HCT116 (cell line): ENCODE results near the gene CBX3. TPM values are rescaled to one million over a fixed set of nuclear protein-coding genes. Genes with fewer than 3 reads are reported as not detected.

Source experiments
- ATAC-seq: fragments of 200-7000 bp; cut with Tn5 transposase; 2 replicates; pipeline ENCODE4 v1.9.1; 2020; ENCODE audit warnings: mild to moderate bottlenecking, moderate library complexity
- BruUV-seq: library from RNA; stranded (reverse); fragments of 400-500 nt; replicated peaks from 2 replicates; lab custom pipeline; 2021; lab: Mats Ljungman, UMichigan
- CTCF ChIA-PET: fragments of 300-600 bp; sonication (Branson Sonifier 250); formaldehyde crosslinking; loops from one replicate; lab custom pipeline; 2021; ENCODE audit warnings: antibody characterized with exemption; lab: Charles Lee
- POLR2A ChIA-PET: fragments of 300-600, 350-600 bp; sonication (Branson Sonifier 250); formaldehyde crosslinking; loops from one replicate; lab custom pipeline; 2021; ENCODE audit warnings: antibody characterized with exemption; lab: Charles Lee
- RAD21 ChIA-PET, 2 experiments: fragments of 300-600 bp; sonication (Branson Sonifier 250); formaldehyde crosslinking; loops; one replicate each; lab custom pipeline; 2023; ENCODE audit warnings: low total read pairs in 2 of 2; ENCODE audit not compliant: uncharacterized antibody in 2 of 2, unreplicated experiment in 2 of 2, low non-redundant PET in 1 of 2; lab: Charles Lee
- DNase-seq: peaks from one replicate; pipeline ENCODE4 v3.0.0-alpha.2; 2010; ENCODE audit warnings: low read depth, low spot score
- H2AFZ ChIP-seq: fragments of 200-600 bp; shearing (Covaris generic), sonication (generic); 2 replicates; pipeline ENCODE4 v1.6.1; 2017; ENCODE audit warnings: low read depth, mixed run types, mixed read lengths, antibody characterized with exemption, low read length; ENCODE audit not compliant: poor library complexity, severe bottlenecking
- H3K27ac ChIP-seq: 2 replicates; pipeline ENCODE4 v1.5.1; 2012; ENCODE audit warnings: low read depth, low read length
- H3K27me3 ChIP-seq: fragments of 200-600 bp; sonication (generic); 2 replicates; pipeline ENCODE4 v1.6.1; 2016; ENCODE audit warnings: mixed run types, low read length, mixed read lengths; ENCODE audit not compliant: insufficient read depth
- H3K36me3 ChIP-seq, 2 experiments: fragments of 200-500 bp in 1 of 2; fragments of 200-600 bp in 1 of 2; sonication (Bioruptor generic) in 1 of 2; sonication (generic) in 1 of 2; 2 replicates each; pipeline versions ENCODE4 v1.5.1 to v1.6.1; 2014 to 2016; ENCODE audit warnings: low read length in 2 of 2, inconsistent platforms in 1 of 2, mixed read lengths in 1 of 2, mixed run types in 1 of 2; ENCODE audit not compliant: insufficient read depth in 2 of 2, control insufficient read depth in 1 of 2
- H3K4me1 ChIP-seq, 2 experiments: fragments of 200-600 bp in 1 of 2; sonication (generic) in 1 of 2; 2 replicates each; pipeline versions ENCODE4 v1.5.1 to v1.6.1; 2012 to 2017; ENCODE audit warnings: low read length in 2 of 2, inconsistent platforms in 1 of 2, mild to moderate bottlenecking in 1 of 2, mixed read lengths in 1 of 2, mixed run types in 1 of 2, moderate library complexity in 1 of 2; ENCODE audit not compliant: insufficient read depth in 2 of 2, control insufficient read depth in 1 of 2
- H3K4me2 ChIP-seq: fragments of 200-600 bp; sonication (generic); 2 replicates; pipeline ENCODE4 v1.6.1; 2017; ENCODE audit warnings: mixed run types, low read length, mixed read lengths
- H3K4me3 ChIP-seq, 2 experiments: fragments of 200-600 bp in 1 of 2; sonication (generic) in 1 of 2; replicated peaks in 1 of 2; 2 replicates each; pipeline ENCODE4 v1.5.1; 2011 to 2016; ENCODE audit warnings: low read length in 2 of 2, control low read depth in 1 of 2, low read depth in 1 of 2, mild to moderate bottlenecking in 1 of 2, mixed read lengths in 1 of 2, mixed run types in 1 of 2
- H3K79me2 ChIP-seq: fragments of 200-600 bp; sonication (generic); 2 replicates; pipeline ENCODE4 v1.6.1; 2017; ENCODE audit warnings: mild to moderate bottlenecking, mixed run types, low read length, moderate library complexity, mixed read lengths; ENCODE audit not compliant: insufficient read depth
- H3K9ac ChIP-seq: fragments of 200-600 bp; sonication (generic); 2 replicates; pipeline ENCODE4 v1.6.1; 2016; ENCODE audit warnings: low read length, mixed read lengths
- H3K9me2 ChIP-seq: fragments of 200-600 bp; sonication (generic), shearing (Covaris generic); 2 replicates; pipeline ENCODE4 v1.6.1; 2017; ENCODE audit warnings: mixed run types, mild to moderate bottlenecking, moderate library complexity; ENCODE audit not compliant: insufficient read depth
- H3K9me3 ChIP-seq, 2 experiments: fragments of 200-500 bp in 1 of 2; fragments of 200-600 bp in 1 of 2; sonication (Bioruptor generic) in 1 of 2; sonication (generic) in 1 of 2; 2 replicates each; pipeline ENCODE4 v1.6.1; 2014 to 2017; ENCODE audit warnings: low read length in 2 of 2, mixed read lengths in 2 of 2, inconsistent platforms in 1 of 2, low read depth in 1 of 2, mild to moderate bottlenecking in 1 of 2, mixed run types in 1 of 2, moderate library complexity in 1 of 2; ENCODE audit not compliant: control insufficient read depth in 1 of 2, insufficient read depth in 1 of 2
- H4K20me1 ChIP-seq: fragments of 200-600 bp; sonication (generic), shearing (Covaris generic); 2 replicates; pipeline ENCODE4 v1.6.1; 2017; ENCODE audit warnings: mixed run types, mild to moderate bottlenecking, moderate library complexity; ENCODE audit not compliant: insufficient read depth
- CEBPB ChIP-seq: IDR thresholded peaks from 2 replicates; pipeline ENCODE4 v1.6.1; 2012; ENCODE audit warnings: low read depth
- EZH2 ChIP-seq: fragments of 200-600 bp; sonication (generic); IDR thresholded peaks from 2 replicates; pipeline ENCODE4 v1.6.1; 2017; ENCODE audit warnings: antibody characterized with exemption, mixed run types
- EZH2phosphoT487 ChIP-seq: fragments of 200-600 bp; IDR thresholded peaks from 2 replicates; pipeline ENCODE4 v1.6.1; 2018; ENCODE audit warnings: antibody characterized with exemption, borderline replicate concordance
- MAX ChIP-seq: IDR thresholded peaks from 2 replicates; pipeline ENCODE4 v1.6.1; 2012
- REST ChIP-seq: IDR thresholded peaks from 2 replicates; pipeline ENCODE4 v1.6.1; 2012; ENCODE audit warnings: low read depth
- YY1 ChIP-seq: IDR thresholded peaks from 2 replicates; pipeline ENCODE4 v1.6.1; 2011; ENCODE audit warnings: low read length, low read depth, moderate library complexity, mild to moderate bottlenecking; ENCODE audit not compliant: insufficient replicate concordance; ENCODE audit errors: extremely low read depth
- intact Hi-C: fragments of 100-400 bp; cut with micrococcal nuclease; formaldehyde crosslinking; loops from 2 replicates; pipeline ENCODE4 v1.10.0; 2022
- total RNA-seq: library from RNA; stranded (reverse); gene quantifications from one replicate; pipeline ENCODE4 v1.2.1, GENCODE V29; 2021; ENCODE audit not compliant: unreplicated experiment
- TF ChIP-seq, protein P1 (sequence below): IDR thresholded peaks from 2 replicates; pipeline ENCODE4 v1.6.1; 2012

CBX3 gene
- total RNA-seq, 1 experiment from 2014 or later, result 274 TPM

DNA sequence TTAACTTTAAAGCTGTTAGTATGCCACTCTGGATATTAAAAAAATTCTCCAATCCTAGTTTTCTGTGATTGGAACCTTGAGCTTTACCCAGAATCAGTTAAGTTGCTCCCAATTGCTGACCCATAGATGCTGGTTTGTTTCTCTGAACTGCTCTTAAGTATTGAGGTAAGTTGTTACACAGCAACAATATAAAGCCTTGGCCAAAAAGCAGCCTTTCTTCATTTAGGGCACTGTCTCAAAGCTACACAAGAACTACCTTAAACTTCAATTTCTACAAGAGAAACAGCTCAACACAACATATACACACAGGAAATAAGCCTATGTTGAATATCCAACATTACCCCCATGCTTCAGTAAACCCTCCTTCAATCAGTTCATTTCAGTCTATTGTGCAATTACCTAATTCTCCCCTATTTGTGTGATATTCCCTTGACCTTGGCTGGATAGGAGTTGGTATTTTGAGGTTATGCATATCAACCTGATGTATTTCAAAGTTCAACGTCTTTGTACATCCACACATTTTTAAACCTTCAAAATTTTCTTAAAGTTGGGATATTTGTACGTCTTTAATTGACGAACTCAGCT lies 12.5 kb upstream of the CBX3 start:
- peaks cover 49 to 52% of the 10 kb centered on the region in 2 experiments for H3K36me3 ChIP-seq
- no peak for ATAC-seq
- H3K9me3 ChIP-seq, result no peaks in the 10 kb centered on the region
- H3K27ac ChIP-seq, result no peak overlapping the region
- no peak for DNase-seq
- CTCF ChIA-PET, result no interaction called here
- H4K20me1 ChIP-seq, result peaks cover 80% of the 10 kb centered on the region; the same call in 1 of the 2 replicates
- H3K79me2 ChIP-seq, result peaks cover 50% of the 10 kb centered on the region
- H3K4me3 ChIP-seq, result no peak overlapping the region
- no peaks in the 10 kb centered on the region for H3K27me3 ChIP-seq
- intact Hi-C loops, result no loop called here
- BruUV-seq, result no TSS peak
- H3K4me2 ChIP-seq, result no peak overlapping the region
- no peak overlapping the region for H3K9ac ChIP-seq
- H3K4me1 ChIP-seq, result no peaks in the 10 kb centered on the region
- RAD21 ChIA-PET, result no interaction called here
- POLR2A ChIA-PET, result interaction anchor here (2.0 kb wide), 1 partner anchor 11 kb away, joined by 10 read pairs; no protein-coding TSS in a partner anchor
- no peaks in the 10 kb centered on the region for H3K9me2 ChIP-seq
- TF ChIP-seq, protein P1, sequence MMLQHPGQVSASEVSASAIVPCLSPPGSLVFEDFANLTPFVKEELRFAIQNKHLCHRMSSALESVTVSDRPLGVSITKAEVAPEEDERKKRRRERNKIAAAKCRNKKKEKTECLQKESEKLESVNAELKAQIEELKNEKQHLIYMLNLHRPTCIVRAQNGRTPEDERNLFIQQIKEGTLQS, result no peak
- TF ChIP-seq CEBPB, result 0 out of 2 replicates have a peak, but pooled peaks have one; percentile 14
- H2AFZ ChIP-seq, result no peak overlapping the region

DNA sequence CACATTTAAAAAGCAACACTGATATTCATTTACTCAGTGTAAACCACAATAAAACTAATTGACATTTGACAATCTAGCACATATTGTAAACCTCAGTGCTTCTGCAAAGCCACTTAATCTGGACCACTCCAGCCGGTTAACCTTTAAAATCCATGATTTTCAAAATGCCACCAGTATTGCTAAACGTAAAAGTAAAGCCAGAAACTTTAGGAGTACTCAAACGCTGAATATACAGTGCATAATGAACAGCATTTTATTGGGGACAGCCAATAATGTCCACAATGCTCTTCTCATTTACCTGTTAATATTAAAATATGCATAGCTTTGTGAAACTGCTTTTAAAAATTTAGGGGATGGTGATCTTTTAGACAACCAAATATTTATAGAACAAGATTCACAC lies 11.8 kb upstream of the CBX3 start:
- H3K4me3 ChIP-seq, result no peak overlapping the region
- H3K27ac ChIP-seq, result no peak overlapping the region
- H3K79me2 ChIP-seq, result peaks cover 56% of the 10 kb centered on the region
- no peak overlapping the region for H3K4me2 ChIP-seq
- H3K9me3 ChIP-seq, result no peaks in the 10 kb centered on the region
- intact Hi-C loops, result no loop called here
- no peaks in the 10 kb centered on the region for H3K4me1 ChIP-seq
- H2AFZ ChIP-seq, result no peak overlapping the region
- no peaks in the 10 kb centered on the region for H3K27me3 ChIP-seq
- no peaks in the 10 kb centered on the region for H3K9me2 ChIP-seq
- CTCF ChIA-PET, result no interaction called here
- RAD21 ChIA-PET, result no interaction called here
- TF ChIP-seq REST, result no peak
- TF ChIP-seq MAX, result no peak
- no peak for TF ChIP-seq YY1
- TF ChIP-seq EZH2, result no peak
- no peak for TF ChIP-seq EZH2phosphoT487
- peaks cover 86% of the 10 kb centered on the region; the same call in 1 of the 2 replicates for H4K20me1 ChIP-seq
- no TSS peak for BruUV-seq
- DNase-seq (no peak), ATAC-seq (no peak)
- H3K36me3 ChIP-seq, result peaks cover 54 to 58% of the 10 kb centered on the region in 2 experiments
- POLR2A ChIA-PET, result interaction anchor here (2.0 kb wide), 1 partner anchor 10 kb away, joined by 10 read pairs; no protein-coding TSS in a partner anchor
- H3K9ac ChIP-seq, result no peak overlapping the region
